Fibroblast of skin of back (primary cell): ENCODE measurements around the gene GPM6B. TPM values are rescaled to one million over a fixed set of nuclear protein-coding genes. Genes with fewer than 3 reads are reported as not detected.

Experiments
- DNase-seq: peaks from one replicate; pipeline ENCODE4 v3.0.0-alpha.2; 2013
- polyA plus RNA-seq, 2 experiments: library from polyadenylated mRNA; unstranded; fragments of 120-200 nt; gene quantifications; one replicate each; pipeline ENCODE4 v1.2.1, GENCODE V29; 2013; ENCODE audit not compliant: insufficient read length in 2 of 2

Gene GPM6B, protein sequence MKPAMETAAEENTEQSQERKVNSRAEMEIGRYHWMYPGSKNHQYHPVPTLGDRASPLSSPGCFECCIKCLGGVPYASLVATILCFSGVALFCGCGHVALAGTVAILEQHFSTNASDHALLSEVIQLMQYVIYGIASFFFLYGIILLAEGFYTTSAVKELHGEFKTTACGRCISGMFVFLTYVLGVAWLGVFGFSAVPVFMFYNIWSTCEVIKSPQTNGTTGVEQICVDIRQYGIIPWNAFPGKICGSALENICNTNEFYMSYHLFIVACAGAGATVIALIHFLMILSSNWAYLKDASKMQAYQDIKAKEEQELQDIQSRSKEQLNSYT
- polyA plus RNA-seq (2013, experiment 1 of 2; ENCODE audit: insufficient read length), result 10.1 TPM
- polyA plus RNA-seq (2013, experiment 2 of 2; ENCODE audit: insufficient read length), result 8.5 TPM

DNA sequence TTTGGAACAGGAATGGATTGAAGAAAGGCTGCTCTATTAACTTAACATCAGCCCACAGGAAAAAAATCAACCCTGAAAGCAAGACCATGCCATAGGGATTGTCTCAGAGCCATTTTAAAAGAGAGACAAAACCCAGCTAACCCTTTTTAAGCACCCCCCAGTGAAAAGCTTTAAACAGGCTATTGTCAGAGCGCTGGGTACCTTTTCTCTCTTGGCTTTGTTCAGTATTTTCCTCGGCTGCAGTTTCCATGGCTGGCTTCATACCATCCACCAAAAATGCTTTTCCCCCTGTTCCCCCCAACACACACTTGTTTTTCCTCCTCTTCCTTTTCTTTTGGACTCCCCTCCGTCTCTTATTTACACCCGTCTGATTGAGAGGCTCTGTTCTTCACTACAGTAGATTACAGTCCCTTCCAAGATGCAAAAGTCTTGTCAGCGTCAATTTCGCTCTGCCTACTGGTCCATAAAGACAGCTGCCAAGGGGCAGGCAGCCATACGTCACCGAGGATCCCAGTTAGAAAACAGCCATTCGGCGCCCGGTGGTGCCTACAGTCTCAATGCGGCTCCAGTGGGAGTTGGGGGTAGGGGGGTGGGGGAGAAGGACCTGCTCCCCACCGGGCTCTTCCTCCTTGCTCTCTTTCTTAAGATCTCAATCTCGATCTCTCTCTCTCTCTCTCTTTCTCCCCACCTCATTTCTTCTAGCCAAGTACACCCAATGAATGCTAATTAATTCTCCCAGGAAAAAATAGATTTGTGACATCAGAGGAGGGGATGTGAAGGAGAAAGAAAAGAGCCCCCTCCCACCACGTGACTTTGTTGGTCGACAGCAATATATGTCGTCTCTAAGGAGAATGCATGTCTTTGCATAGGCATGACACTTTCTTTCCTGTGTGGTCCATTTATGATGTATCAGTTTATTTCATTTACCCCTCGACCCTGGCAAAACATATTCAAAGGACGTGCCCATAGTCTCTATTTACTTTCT, at the start of gene GPM6B:
Gene GPM6B (minus strand): TSS at position 451 of the 985 bp plus-strand sequence. CDS start 189 bp downstream, at position 262.
- DNase-seq, result no peak

DNA sequence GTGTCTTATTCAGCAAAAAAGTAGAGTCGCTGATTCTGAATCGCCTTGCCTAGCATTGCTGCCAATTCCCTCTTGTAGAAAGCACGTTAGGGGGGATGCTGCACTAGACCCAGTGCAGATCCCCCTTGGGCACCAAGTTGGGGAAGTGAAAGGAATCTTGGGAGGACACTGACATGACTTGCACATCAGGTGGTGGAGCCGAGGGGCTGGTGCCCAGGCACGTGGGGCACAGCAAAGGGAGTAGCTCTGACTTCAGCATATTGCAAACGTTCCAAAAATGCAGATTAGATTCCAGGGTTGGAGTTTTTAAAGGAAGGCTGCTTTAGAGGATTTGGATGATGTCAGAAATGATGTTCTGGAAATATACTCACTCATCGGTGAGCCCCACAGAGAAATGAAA, 47.4 kb upstream of the GPM6B start:
- peak; percentile 75 for DNase-seq

DNA sequence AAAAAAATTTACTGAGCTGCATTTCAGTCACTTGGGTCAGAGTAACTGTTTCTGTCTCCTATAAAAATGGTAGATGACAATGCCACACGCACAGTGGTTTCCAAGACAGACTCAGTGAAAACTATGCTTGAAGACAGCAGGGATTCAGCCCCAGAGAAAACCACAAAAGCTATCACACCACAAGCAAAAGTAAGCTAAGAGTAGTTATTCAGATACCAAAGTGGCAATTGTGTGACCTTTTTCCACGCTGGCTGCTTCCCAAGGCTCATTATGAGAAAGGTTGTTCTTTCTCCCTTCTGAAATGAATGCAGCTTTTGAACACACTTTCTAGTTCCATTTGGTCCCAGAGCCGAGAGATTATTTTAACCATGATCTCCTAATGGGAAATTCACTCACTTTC, 46.4 kb upstream of the GPM6B start:
- DNase-seq, result peak; percentile 47

DNA sequence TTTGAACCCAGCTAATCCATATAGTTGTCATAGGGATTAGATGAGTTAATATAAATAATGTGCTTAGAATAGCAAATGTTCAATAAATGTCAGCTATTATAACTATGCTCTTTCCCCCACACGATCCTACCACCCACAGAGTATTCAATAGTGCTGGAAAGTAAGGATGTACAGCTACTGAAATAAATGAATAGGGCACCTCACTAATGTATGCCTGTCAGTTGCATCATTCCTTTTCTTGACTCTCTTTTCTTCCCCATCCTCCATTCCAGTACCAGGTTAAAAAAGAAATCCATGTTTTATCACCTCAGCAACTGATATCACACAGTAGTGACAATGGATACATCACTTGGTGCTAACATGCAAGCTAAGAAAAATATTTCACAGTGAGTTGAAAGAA, 42.8 kb upstream of the GPM6B start:
- DNase-seq, result no peak

DNA sequence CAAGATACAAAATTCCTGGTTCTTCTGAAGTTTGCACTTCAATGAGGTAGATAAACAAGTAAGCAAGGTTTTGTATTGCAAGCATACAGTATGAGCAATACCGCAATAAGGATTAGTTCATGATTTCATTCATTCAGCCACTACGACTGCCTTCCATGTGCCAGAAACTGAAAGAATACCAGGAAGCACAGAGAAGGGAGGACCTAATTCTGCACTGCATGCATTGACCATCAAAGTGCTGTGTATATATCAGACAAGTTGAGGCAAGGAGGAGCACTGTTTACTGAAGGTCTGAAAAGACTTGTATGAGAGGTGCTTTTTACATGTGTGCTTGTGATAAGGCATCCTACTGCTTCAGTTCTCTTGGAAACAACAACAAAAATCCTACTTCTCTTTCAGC, 40.9 kb upstream of the GPM6B start:
- DNase-seq, result no peak

DNA sequence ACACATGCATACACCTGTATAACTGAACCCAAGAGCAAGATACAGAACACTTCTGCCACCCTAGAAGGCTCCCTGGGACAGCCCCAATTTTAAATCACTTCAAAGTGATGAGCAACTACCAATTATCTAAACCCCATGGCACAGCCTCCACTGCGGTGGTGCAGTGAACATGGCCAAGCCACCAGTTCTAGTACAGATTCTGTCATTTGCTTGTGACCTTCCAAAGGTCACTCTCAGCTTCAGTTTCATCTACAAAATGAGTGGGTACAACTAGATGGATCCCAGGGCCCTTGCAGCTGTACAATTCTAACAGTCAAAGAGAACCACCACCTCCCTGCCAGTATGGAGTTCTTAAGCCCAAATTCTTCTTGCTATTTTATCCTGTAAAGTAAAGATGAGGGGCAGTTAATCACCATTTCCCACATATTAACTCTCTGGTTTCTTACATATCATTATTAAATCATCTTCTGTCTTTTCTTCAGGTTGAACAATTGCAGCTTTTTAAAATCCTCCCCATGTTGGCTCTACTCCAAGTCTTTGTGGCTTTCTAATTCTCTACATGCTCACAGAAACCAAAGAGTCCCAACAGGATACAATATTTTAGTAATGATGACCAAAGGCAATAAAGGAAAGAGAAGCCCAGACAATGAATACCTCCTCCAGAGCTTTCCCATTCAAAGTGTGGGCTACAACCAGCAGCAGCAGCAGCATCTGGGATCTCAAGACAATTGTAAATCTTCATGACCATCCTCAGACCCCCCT, 39.0 kb upstream of the GPM6B start:
- DNase-seq, result peak; percentile 46

DNA sequence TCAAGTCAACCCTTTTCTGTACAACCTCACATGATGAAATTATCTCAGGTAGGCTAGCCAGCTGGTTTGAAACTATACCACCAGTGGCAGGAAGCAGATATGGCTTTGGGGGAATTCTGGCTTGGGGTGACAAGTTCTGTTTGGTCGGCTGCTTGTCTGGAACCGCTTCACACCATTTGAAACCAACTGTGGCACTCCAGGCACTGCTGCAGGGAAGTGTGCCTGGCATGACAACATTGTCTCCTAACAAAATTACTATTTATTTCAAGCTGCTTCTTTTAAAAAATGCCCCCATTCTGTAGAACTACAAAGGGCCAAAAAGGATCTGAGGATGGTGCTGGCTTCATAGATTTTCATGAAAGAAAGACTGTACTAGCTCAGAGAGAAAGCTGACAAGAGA, 37.1 kb upstream of the GPM6B start:
- no peak for DNase-seq

DNA sequence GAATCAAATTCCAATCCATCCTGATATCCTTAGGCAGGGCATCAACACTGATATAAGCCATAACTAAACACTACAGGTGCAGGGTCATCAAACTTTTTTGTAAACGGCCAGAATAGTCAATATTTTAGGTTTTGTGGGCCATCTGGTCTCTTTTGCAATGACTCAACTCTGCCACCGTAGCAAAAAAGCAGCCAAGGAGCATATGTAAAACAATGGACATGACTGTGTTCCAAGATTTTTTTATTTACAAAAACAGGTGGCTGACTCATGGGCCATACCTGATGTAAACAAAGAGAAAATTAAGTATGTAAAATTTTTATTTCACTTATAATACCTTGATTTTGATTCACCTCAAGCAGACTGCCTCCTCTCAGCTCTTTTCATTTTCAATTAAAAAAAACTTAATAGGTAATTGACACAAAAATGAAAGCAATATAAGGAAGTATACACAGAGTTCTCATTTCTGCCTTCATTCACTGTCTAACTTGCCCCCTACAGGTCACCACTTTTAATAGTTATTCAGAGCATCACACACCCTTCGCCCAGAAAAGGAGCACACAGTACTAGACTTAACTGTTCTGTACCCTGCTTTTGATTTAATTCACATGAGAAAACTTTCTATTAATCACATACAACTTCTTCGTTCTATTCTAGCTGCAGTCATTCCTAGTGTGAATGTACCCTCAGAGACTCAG, 35.3 kb upstream of the GPM6B start:
- no peak for DNase-seq

DNA sequence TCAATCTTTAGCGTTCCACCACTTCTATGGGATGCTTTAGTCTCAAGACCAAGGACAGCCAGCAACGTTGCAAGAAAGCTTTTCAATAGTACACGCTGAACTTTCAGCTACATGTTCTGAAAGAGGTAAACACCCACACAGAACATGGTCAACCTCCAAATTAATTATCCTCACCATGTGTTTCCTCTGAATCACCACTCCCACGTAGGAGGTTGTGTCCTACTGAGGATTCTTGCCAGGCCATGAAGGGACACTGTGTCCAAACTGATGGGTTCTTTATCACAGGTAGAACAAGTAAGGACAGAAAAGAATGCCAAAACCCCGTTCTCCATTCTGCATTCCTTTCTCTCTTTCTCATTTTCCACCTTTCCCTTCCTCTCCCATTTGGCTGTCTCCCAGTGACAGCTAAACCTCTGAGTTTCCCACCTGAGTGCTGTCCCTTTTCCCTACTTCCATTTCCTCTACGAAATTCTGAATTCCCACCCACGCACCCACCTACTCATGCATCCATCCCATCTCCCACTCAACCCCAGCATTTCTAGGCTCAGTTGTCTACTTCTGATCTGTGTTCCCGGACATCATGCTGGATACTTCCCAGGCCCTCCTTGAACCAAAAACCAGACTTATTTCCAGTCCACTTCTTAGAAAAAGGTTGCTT, 29.0 kb upstream of the GPM6B start:
- no peak for DNase-seq

DNA sequence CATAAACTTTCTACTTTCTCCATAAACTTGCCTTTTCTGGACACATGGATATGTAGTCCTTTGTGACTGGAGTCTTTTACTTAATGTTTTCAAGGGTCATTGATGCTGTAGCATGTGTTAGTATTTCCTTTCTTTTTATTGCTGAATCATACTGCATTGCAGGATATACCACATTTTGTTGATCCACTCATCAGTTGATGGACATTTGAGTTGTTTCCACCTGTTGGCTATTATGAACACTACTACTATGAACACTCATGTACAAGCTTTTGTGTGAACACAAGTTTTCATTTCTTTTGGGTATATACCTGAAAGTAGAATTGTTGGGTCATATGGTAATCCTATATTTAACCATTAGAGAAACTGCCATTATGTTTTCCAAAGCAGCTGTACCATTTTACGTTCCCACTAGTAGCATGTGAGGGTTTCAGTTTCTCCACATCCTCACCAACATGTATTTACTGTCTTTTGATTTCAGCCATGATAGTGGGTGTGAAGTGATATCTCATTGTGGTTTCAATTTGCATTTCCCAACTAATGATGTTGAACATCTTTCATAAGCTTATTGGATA, 26.3 kb upstream of the GPM6B start:
- no peak for DNase-seq

DNA sequence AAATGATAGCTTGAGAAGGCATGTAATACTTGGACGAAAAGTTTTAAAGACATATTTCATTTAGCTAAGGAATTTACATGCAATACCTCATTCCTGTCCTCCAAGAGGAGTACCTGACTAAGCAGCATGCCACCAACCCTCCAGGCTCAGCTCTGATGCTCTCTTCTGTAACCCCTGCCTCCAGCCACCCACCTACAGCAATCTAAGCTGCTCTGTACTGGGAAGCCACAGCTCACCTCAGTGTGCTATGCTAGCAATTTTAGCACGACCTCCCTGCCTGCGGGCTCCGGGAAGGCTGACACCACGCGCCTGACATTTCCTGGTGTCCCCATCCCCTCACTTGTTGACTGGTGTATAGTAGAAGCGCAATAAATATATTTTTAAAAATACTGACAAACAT, 23.2 kb upstream of the GPM6B start:
- DNase-seq, result no peak

DNA sequence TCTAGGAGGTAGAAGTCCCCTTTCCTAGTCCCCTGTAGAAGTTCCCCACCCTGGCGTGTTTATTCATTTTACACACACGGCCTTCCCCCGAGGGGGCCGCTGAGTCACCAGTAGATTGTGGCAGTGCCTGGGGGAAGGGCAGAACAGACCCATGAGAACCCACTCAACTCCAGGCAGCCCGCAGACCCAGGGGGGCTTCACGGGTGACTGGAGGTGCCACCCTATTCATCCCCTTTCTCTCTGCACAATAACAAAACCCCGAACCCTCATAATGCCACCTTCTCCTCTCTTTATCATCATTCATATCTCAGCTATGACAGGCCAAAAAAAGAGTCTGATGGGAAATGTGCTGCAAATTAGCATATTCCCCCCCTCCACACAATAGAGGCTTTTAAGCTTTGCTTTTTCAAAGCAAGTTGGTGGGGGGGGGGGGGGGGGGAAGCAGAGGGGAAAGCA, 20.4 kb upstream of the GPM6B start:
- peak; percentile 36 for DNase-seq

DNA sequence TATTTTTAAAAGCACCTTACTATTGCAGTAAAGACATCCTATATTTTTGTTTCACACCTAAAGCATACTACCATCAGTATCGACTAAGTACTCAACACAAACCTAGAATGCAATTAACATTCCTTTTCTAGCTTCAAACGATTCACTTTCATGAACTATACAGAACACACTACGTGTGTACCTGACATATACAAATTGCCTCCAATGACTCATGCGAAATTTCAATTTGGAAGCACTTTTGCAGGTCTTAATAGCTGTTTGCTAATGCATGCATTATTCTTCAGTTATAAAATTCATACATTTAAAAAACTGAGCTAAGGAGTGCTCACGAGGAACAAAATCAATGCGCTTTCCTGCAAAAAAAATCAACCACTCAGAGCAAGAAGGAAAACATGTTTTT, 19.7 kb upstream of the GPM6B start:
- DNase-seq, result no peak

DNA sequence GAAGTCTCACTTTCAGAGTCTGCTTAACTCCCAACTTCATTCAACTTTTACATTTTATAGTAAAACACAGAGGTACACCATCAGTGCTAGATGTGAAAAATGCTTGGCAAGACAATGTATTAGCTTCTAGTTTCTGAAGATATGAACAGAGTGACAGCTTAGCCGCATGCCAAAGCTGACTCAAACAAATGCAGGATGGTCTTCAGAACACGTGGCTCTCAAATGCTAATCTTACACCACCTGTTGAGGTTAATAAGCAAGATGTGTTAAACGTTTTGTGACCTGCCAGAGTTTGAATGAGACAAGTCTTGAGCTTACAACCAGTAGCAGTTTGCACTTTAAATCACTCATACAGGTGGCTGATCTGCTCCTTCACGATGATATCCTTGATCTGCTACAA, 18.9 kb upstream of the GPM6B start:
- DNase-seq, result no peak

DNA sequence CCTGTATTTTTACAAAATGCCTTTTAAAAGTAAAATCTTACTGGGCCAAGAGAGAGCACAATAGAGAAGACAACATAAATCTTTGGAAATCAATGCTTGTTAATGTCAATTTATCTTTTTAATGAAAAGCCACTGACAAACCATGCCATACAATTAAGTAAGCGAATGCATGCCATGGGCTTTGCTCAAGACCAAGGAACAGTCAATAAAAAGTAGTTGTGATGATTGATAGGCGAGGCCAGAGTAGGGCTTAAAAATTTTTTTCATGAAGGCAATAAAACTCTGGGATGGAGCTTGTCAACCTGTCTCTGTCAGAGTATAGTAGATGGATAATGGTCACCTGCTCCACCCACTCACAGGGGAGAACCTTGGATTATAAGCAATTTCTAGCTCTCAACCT, 17.5 kb upstream of the GPM6B start:
- DNase-seq, result no peak

DNA sequence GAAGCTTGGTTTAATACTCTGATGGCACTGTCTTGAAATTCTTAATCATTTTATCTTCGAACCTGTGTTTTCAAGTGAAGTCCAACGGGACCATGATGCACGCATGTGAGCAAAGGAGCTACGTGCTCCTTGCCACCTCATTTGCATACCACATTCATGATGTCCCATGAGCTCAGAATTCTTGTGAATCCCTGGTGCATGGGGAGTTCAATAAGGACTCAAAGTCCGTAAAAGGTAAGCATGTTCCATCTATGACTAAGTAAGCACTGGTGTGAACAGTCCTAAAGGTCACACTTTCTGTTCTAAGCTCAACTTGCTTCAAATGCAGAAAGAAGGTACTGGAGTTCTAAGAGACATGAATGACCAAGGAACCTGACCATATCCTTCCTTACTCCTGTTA, 13.1 kb upstream of the GPM6B start:
- DNase-seq, result no peak

DNA sequence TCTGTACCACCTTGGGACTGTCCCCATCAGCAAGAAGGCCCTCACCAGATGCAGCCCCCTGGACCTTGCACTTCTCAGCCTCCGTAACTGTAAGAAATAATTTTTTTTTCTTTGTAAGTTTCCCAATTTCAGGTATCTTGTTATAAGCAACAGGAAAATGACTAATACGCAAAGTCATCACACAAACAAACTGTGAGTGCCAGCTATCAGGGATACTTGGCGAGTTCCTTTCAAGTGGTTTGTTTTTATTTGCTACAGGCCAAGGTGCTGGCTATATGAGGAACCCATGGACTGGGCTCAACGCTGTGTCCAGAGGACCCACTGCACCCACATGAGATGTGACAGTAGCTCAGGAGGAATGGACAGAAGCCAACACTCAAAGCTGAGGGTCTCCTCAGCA, 11.5 kb upstream of the GPM6B start:
- no peak for DNase-seq

DNA sequence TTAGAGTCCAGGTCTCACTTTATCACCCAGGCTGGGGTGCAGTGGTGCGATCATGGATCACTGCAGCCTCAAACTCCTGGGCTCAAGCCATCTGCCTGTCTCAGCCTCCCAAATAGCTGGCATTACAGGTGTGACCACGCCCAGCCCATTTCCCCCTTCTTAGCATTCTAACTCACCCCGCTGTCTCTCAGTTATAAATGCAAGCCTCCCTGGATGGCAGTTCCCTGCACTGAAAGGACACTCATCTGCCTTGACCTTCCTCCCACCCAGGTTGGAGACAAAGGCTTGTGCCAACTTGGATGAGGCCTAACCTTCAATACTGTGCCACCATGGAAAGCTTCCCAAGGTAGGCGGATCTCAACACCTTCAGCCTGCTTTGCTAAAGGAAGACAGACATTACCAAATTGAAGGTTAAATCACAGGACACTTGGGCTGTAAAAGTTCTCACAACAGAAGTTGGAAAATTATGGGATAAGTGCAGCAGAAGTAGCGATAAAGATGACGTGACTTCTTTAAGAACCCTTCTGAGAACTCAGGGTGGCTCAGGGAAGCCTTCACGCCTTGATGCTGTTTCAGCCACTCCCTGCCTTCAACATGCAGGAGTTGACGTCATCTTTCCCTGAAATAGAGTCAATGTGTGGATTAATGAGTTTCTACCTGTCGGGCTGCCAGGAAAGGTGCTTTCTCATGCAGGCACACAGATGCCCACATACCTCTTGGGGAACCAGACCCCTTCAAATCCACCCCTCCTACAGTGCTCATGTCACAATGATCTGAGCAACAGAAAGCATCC, 10.6 kb upstream of the GPM6B start:
- no peak for DNase-seq

DNA sequence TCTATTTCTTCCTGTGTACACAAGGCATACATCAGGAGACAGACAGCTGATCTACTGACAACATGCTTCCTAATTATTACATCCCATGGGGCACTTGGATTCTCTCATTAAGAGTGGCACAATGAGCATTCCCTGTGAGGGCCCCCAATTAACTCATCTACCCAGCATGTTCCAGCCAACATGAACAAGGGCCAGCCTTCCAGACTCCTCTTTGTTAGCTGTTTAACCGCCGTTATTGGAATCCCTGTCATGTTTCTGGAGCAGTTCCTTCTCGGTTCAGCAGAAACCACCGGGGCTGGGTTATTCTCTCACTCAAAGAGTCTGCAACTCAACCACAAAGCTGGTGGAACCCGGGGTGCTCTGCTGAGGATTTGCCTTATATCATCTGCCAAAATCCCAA, 9.9 kb upstream of the GPM6B start:
- DNase-seq, result no peak

DNA sequence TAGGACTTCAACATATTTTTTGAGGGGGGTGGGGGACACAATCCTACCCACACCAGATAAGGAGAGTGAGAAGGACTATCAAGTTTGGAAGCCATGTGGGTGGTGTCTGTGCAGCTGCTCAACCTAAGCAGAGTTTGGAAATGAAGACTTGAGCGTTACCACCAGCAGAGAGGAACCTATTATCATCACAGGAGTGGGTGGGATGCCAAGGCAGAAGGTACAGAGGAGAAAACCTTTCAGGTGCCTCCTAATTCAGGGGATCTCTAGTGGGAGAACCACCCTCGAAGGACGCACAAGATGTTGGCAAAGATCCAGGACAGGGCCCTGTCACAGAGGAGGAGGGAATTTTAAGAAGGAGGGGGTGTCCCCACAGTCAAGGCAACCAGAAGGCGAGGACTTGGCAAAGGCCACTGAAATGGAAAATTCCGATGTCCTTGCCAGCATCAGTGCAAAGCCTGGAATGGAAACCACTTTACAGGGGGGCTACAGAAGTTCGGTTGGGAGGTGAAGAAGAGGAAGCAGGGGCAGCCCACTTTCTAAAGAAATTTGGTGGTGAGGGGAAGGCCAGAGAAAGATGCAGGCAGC, 8.4 kb upstream of the GPM6B start:
- no peak for DNase-seq
